CMK (cell line): ENCODE measurements around the gene RNF149.
"Not testable (repeated sequence)": the region's sequence is repeated elsewhere in the genome, so short reads cannot be mapped to it uniquely, and the experiment has no call there.

ENCODE experiments used
- DNase-seq: peaks from one replicate; pipeline ENCODE4 v3.0.0-alpha.2; 2010; ENCODE audit warnings: low read depth

The RNF149 gene

DNA sequence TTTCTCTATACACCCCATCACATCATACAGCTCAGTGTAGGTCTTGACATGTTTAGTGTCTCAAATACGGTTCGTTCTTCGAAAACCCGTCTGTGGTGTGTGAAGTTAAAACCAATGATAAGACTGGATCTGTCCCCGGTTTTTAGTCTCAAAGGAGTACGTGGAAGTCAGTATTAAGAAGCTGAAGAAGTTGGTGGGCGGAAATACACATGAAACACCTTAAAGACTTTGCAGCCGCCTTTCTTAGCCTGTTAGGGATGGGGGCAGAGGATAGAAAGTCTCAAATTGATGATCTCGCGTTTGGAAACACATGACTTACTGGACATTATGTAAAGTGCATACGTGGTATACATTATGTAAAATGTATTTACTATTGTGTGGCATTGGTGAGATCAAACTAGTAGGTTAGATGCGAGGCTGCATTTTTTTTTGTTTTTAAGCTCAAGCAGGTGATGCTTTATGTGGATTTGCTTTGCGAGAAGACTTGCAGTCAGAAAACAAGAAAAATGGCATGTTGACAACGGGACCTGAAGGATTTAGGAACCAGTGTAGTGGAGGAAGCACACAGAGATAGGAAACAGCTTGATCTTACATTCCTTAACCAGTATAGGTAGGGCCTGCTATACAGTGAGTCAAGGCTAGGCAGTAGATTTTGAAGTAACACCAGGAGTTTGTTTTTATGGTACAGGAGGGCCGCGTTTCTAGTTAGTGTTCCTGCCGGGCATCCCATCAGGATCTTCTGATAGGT is 54.6 kb downstream of the RNF149 start:
- no peak for DNase-seq

DNA sequence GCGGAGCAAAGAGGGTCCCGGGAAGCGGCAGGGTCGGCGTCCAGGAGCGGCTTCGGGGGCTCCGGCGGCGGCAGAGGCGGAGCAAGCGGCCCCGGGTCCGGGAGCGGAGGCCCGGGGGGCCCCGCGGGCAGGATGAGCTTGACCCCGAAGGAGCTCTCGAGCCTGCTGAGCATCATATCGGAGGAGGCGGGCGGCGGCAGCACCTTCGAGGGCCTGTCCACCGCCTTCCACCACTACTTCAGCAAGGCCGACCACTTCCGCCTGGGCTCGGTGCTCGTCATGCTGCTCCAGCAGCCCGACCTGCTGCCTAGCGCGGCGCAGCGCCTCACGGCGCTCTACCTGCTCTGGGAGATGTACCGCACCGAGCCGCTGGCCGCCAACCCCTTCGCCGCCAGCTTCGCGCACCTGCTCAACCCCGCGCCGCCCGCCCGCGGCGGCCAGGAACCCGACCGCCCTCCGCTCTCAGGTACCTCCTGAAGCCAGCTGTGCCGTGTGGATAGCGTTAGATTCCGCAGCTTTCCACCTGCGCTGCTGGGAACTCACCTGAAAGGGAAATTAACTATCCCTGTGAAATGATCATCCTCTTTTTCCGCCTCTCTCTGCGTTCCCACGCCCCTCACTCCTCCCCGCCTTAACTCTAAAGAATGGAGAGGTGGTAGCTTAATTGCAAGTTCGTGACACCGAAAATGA is 55.3 kb downstream of the RNF149 start:
- DNase-seq: peak; percentile 43

DNA sequence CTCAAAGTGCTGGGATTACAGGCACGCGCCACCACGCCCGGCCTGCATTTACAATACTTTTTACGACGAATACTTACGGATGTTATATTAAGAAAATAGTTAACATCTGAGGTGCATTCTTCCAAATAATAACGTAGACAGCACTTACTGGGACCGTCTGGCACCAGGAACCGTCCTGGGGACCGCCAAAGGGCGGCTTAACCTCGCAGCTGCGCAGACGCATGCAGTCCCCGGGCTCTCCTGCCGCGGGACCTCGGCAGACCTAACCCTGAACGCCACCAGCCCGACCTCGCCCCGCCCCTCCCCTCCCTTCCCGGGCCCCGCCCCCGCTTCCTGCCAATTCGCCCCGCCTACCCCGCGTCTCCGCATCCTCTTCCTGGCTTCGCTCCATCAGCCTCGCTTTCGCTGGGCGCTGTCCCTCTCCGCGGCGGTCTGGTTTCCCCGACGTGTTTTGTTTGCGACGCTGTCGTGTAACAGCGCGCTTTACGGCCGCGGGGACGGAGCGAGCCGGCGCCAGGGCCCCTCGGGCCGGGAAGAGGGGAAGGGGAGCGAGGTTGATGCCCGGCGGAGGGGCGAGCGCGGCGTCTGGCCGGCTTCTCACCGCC is 56.0 kb downstream of the RNF149 start, which contains the start of gene CNOT11:
Gene CNOT11 (plus strand): TSS at position 479 of the 605 bp plus-strand sequence. CDS start 79 bp downstream, at position 558.
- DNase-seq: peak; percentile 92

DNA sequence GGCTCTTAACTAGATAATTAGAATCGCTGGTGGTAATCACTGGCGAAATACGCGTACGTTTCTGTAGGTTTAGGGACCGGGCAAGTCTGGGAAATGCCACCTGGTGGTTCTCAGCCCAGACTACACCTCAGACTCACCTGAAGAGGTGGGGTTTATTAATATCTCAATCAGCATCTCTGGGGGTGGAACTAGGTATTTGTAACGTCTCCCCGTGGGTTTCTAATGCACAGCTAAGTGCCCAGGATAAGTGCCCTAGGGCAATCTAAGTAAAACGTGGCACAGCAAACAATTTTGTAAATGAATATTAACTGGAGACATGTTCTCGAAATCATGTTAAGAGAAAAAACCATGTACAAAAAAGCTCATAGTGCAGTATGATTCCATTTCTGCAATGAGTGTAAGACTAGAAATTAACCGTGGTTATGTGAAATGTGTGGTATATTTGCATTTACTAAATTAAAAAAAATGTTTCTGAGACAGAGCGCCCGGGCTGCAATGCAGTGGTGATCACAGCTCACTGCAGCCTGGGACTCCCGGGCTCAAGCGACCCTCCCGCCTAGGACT is 56.6 kb downstream of the RNF149 start:
- DNase-seq: no peak

DNA sequence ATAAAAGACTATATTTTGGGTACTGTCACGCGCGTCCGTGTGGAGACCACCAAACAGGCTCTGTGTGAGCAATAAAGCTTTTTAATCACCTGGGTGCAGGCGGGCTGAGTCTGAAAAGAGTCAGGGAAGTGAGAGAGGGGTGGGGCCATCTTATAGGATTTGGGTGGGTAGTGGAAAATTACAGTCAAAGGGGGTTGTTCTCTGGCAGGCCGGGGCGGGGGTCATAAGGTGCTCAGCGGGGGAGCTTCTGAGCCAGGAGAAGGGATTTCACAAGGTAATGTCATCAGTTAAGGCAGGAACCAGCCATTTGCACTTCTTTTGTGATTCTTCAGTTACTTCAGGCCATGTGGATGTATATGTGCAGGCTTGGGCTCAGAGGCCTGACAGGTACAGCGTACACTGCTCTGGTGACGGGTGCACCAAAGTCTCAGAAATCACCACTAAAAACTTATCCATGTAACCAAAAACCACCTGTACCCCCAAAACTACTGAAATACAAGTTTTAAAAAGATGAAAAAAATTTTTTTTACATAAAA is 57.2 kb downstream of the RNF149 start:
- DNase-seq: not testable (repeated sequence)

DNA sequence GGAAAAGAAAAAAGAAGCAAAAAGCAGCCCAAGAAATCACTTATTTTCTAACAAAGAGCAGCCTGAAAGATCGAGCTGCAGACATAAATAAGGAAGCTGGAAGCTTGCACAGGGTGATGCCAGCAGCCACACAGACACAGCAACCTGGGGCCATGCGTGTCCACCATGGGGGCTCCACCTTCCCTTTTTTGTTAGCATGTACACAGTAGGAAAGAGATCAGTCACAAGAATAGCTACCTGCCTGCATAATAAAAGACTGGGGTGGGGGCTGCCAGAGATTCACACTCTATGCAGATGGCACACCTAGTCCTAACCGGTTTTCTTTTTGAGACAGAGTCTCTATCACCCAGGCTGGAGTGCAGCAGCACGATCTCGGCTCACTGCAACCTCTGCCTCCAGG is 58.7 kb downstream of the RNF149 start:
- no peak for DNase-seq

DNA sequence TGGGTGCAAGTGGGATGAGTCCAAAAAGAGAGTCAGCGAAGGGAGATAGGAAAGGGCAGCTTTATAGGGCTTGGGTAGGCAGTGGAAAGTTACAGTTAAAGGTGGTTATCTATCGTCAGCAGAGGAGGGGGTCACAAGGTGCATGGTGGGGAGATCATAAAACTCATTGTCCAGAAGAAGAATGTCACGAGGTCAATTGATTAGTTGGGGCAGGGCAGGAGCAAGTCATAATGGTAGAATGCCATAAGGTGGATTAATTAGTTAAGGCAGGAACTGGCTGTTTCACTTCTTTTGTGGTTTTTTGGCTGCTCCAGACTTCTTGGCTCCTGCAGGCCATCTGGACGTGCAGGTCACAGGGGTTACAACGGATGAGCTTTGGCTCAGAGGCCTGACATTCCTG is 59.7 kb downstream of the RNF149 start:
- not testable (repeated sequence) for DNase-seq

DNA sequence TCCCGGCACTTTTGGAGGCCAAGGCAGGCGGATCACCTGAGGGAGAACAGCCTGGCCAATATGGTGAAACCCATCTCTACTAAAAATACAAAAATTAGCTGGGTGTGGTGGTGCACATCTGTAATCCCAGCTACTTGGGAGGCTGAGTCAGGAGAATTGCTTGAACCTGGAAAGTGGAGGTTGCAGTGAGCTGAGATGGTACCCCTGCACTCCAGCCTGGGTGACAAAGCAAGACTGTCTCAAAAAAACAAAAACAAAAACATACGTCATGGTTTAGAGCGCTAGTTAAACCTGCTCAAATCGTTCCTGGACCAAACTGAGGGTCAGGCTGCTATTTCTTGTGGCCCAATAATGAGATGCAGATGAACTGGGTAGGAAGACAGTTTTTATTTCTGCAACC is 63.0 kb downstream of the RNF149 start:
- not testable (repeated sequence) for DNase-seq

DNA sequence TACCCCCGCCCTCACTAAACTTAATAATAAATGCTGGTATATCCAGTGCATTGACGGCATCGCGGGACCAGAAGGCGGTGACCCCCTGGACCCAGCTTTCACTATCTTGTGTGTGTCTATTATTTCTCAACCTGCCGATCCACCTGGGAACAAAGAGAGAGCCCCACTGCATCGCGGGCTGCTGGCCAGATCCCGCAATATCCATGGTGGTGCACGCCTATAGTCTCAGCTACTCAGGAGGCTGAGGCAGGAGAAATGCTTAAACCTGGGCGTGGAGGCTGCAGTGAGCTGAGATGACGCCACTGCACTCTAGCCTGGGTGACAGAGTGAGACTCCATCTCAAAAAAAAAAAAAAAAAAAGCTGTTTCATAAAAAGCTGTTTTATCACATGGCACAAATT is 63.6 kb downstream of the RNF149 start:
- not testable (repeated sequence) for DNase-seq

DNA sequence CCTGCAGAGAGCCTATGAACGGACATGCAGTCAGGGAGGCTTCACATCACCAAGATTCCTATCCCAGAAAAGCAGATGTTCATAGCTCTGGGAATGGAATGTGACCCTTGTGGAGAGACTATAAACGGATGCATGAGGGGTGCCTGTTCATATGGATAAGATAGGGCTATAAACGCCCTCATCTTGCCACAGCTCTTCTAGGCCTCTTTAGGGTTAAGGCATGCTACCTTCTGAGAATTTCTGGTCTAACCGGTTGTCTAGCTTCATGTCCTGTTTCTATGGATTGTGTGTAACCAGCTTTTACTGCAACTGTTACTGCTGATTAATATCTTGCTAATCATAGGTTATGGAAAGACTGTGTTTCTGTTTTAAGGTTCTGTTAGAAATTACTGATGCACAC is 64.1 kb downstream of the RNF149 start:
- not testable (repeated sequence) for DNase-seq

DNA sequence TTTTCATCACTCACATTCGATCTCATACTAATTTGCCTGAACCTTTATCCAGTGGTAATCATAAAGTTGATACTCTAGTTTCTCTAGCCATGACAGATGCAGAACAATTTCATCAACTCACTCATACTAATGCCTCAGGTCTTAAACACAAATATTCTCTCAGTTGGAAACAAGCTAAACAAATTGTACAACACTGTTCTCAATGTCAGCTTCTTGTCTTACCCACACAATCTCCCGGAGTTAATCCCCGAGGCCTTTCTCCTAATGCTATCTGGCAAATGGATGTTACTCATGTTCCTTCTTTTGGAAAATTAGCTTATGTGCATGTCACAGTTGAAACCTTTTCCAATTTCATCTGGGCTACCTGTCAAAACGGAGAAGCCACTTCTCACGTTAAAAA is 67.3 kb downstream of the RNF149 start:
- no peak for DNase-seq

DNA sequence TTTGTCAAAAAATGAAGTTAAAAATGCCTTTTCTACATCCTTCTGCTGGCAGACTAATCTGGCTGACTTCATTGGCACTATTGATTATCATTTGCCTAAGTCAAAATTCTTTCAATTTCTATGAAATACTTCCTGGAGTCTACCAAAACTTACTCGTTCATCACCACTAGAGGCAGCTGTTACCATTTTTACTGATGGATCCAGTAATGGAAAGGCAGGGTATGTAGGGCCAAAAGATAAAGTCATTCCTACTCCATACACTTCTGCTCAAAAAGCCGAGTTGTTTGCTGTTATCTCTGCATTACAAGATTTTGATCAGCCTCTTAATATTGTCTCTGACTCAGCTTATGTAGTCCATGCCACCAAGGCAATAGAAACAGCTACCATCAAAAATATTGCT is 67.8 kb downstream of the RNF149 start:
- DNase-seq: not testable (repeated sequence)

DNA sequence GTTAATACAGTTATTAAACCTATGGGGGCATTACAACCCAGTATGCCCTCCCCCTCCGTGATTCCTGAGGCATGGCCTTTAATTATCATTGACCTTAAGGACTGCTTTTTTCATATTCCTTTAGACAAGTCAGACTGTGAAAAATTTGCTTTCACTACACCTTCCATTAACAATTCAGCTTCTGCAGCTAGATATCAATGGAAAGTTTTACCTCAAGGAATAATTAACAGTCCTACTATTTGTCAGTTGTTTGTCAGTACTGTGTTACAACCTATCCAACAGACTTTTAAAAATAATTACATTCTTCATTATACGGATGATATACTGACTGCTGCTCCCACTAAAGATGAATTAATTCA is 68.8 kb downstream of the RNF149 start:
- not testable (repeated sequence) for DNase-seq

DNA sequence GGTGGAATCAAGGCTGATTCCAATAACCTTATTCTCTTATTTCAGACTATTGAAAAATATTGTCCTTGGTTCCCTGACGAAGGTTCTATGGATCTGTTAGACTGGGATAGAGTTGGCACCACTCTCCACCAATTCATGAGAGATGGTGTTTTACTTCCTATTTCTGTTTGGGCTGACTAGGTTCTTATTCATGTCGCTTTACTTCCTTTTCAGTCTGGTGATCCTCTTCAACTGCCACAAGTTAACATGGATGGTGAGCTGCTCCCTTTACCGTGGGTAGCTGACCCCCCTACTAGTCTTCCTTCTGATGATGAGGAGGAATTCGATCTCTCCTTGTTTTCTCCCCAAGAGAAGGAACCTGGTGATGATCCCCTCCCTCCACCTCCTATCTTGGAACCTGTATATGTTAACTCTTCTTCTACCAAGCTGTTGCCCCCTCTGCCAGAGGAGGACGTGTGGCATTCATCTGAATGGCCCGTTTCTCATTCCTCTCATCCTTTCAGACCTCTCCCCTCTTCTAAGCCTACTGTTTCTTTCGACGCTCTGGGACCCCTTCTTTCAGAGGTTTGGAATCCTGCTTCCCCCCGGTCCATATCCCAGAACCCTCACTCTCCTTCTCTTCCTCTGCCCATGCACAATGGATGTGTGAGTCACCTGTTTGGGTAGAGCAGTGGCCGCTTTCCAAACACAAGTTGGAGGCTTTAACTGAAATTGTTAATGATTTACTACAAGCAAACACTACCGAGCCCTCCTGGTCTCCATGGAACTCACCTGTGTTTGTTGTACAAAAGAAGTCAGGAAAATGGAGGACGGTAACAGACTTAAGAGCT is 69.4 kb downstream of the RNF149 start:
- DNase-seq: no peak

DNA sequence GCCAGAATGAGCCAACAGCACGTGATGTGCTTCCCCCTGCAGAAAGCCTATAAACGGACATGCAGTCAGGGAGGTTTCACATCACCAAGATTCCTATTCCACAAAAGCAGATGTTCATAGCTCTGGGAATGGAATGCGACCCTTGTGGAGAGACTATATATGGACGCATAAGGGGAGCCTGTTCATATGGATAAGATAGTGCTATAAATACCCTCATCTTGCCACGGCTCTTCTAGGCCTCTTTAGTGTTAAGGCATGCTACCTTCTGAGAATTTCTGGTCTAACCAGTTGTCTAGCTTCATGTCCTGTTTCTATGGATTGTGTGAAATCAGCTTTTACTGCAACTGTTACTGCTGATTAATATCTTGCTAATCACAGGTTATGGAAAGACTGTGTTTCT is 70.6 kb downstream of the RNF149 start:
- DNase-seq: not testable (repeated sequence)

DNA sequence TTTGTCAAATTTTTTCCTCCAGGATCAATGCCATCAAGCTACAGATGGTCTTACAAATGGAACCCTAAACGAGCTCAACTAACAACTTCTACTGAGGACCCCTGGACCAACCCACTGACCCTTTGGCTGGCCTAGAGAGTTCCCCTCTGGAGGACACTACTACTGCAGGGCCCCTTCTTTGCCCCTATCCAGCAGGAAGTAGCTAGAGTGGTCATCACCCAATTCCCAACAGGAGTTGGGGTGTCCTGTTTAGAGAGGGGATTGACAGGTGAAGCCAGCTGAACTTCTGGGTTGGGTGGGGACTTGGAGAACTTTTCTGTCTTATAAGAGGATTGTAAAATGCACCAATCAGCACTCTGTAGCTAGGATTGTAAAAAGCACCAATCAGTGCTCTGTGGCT is 72.5 kb downstream of the RNF149 start:
- not testable (repeated sequence) for DNase-seq

DNA sequence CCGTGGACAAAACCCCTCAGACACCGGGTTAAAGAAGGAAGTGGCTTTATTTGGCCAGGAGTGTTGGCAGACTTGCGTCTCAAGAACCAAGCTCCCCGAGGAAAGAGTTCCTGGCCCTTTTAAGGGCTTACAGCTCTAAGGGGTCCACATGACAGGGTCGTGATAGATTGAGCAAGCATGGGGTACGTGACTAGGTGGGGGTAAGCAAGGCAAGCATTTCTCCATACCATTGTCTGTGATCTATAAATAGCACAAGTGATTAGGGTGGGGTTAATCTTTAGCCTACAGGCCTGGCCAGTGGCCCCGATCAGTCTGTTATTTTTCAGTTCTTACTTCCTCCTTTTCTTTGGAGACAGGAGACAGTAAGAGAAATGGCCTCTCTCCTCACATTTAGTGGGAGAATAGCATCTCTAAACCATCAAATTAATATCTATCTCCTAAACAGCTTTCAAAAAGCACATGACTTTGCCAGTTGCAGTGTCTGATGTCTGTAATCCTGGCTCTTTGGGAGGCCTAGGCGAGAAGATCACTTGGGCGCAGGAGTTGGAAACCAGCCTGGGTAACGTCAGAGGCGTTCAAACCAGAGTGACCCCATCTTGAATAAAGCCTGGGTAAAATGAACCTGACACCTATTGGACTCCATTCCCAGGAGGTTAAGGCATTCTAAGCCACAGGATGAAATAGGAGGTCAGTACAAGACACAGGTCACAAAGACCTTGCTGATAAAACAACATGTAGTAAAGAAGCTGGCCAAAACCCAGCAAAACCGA is 74.1 kb downstream of the RNF149 start:
- no peak for DNase-seq

DNA sequence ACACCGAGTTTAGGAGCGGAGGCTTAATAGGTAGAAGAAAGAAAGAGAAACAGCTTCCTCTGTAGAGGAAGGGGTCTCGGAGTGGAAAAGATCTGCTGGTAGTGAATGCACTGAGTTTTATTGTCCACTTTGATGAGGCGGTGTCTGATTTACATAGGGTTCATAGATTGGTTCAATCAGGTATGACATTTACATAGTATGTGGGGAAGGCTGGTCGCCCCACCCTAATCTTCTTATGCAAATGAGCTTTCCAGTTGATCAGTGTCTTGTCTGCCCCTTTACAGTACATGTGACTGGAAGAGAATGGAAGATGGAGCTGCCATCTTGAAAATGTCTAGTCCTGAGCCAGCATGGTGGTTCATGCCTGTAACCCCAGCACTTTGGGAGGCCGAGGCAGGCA is 75.7 kb downstream of the RNF149 start:
- DNase-seq: no peak

DNA sequence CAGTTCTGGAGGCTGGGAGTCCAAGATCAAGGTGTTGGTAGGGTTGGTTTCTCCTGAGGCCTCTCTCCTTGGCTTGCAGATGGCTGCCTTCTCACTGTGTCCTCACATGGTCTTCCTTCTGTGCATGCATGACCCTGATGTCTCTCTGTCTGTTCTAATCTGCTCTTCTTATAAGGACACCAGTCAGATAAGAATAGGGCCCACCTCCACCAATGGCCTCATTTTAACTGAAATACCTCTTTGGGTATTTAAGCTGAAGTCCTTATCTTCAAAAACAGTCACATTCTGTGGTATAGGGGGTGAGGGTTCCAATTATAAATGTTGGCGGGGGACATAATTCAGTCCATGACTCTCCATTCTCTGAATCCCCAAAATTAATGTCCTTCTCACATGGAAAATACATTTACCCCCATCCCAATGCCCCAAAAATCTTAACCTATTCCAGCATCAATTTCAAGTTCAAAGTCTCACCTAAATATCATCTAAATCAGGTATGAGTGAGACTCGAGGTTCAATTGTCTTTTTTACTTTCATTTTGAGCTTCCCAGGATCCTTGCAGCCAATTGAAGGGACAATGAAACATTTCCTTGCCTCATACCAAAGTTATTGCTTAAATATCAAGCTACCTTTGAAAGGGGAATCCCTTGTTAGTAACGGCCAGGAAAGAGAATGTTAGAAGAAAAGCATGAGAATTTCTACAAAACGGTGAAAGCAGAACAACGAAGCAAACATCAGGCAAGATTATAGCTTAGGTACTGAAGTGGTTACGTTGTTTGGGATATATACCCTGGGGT is 76.4 kb downstream of the RNF149 start:
- DNase-seq: no peak

DNA sequence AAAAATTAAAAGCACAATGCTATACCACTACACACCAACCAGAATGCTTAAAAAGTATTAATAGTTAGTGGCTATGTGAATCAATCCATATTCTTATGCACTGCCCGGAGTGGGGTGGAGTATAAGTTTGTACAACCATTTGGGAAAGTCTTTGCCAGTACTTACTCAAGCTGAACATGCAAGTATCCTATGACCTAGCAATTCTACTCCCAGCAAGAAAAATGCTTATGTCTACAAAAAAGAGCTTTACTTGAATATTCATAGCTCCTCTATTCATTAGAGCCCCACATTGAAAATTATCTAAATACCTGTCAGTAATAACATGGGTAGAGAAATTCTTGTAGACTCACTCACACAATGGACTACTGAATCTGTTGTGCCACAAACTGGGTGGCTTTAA is 77.3 kb downstream of the RNF149 start:
- no peak for DNase-seq
